Brain microvascular endothelial cell (primary cell): Measurements from ENCODE around the gene DAB1.

Experiments used
- DNase-seq: peaks from one replicate; pipeline ENCODE4 v3.0.0-alpha.2; 2020
- H3K27ac ChIP-seq: fragments of 250-450 bp; sonication (Bioruptor Pico); 2 replicates; pipeline ENCODE4 v1.5.1; 2020; ENCODE audit warnings: mild to moderate bottlenecking, moderate library complexity
- H3K27me3 ChIP-seq: fragments of 250-450 bp; sonication (Bioruptor Pico); replicated peaks from 2 replicates; pipeline ENCODE4 v1.5.1; 2020; ENCODE audit warnings: mild to moderate bottlenecking
- H3K36me3 ChIP-seq: fragments of 250-450 bp; sonication (Bioruptor Pico); replicated peaks from 2 replicates; pipeline ENCODE4 v1.5.1; 2020; ENCODE audit warnings: mild to moderate bottlenecking
- H3K4me3 ChIP-seq: 2 replicates; pipeline ENCODE4 v1.5.1; 2011; ENCODE audit warnings: low read depth, mild to moderate bottlenecking, control low read depth, low read length, moderate library complexity
- CTCF ChIP-seq: IDR thresholded peaks from 2 replicates; pipeline ENCODE4 v1.5.1; 2011; ENCODE audit warnings: low read depth, mild to moderate bottlenecking, moderate library complexity, low read length, control low read depth, inconsistent platforms; ENCODE audit errors: missing control alignments
- in situ Hi-C: cut with HindIII; loops from 2 replicates; pipeline ENCODE4 v1.10.0; 2017; ENCODE audit warnings: low sequenced_read_pairs, low pct_ligation_motif_present

Gene DAB1

GRCh38 chr1:57133686-57134085, 290.2 kb downstream of the DAB1 start:
- no peak for TF ChIP-seq CTCF

DNA sequence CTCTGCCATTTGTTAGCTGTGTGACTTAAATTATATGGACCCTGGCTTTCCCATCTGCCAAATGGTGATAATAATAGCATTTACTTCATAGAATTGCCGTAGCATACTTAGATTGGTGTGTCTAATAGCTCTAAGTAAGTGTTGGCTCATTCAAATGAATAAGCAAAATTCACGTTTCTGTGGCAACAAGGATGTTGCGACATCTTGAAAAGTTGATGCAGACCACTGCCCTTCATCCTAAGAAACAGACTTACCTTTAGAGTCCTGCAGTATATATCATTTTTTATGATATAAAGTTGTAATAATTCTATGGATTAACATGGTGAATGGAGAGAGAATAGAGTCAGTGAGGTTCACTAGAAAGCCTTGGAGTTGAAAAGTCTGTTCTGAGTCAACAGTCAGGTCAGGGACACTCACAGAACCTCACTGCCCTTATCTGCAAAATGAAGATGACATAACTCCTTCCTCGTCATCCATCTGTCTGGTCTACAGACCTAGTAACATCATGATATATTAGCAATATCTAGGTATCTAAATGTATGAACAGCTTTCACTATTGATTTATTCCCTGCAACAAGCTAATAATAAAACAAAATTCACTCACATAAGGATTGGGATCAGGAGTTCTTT, 290.8 kb downstream of the DAB1 start:
- H3K27me3 ChIP-seq = no peaks in the 10 kb centered on the region
- in situ Hi-C loops = no loop called here
- no peaks in the 10 kb centered on the region for H3K36me3 ChIP-seq
- no peak overlapping the region for H3K4me3 ChIP-seq
- DNase-seq = peak; percentile 38
- no peak for TF ChIP-seq CTCF
- peak overlapping the region; percentile 55 for H3K27ac ChIP-seq

More at GRCh38 chr1:57133686-57134085, 290.2 kb downstream of the DAB1 start:
- in situ Hi-C loops = no loop called here
- H3K4me3 ChIP-seq = no peak overlapping the region
- H3K36me3 ChIP-seq = no peaks in the 10 kb centered on the region
- H3K27ac ChIP-seq = peak overlapping the region; percentile 55
- DNase-seq = peak; percentile 25
- no peaks in the 10 kb centered on the region for H3K27me3 ChIP-seq

GRCh38 chr1:57131701-57132394, 292.0 kb downstream of the DAB1 start:
- Histone ChIP-seq H3K27me3 (no peaks in the 10 kb centered on the region), H3K27ac (no peak overlapping the region), H3K36me3 (no peaks in the 10 kb centered on the region), H3K4me3 (no peak overlapping the region)
- no peak for DNase-seq
- in situ Hi-C loops = no loop called here
- no peak for TF ChIP-seq CTCF

- in situ Hi-C loops = no loop called here
- no peak overlapping the region for H3K27ac ChIP-seq
- TF ChIP-seq CTCF = no peak
These were observed 292.6 kb downstream of the DAB1 start for GRCh38 chr1:57131257-57131656.

DNA sequence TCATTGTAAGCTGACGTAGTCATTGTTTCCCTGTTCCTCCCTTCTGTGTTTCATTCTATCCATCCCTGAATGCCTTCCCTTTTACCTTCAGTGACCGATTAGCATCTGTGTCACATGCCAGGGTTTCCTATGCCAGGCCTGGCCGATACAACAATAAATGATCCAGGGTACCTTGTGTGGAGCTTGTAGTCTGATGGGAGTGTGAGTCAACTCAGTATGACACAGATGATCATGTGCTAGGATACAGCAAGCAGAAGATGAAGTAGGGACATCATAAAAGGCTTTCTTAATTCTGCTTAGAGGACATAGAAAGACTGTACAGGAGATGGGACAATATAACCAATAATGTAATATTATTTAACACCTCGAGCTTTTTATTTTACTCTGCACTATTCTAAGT, 294.0 kb downstream of the DAB1 start:
- no peak overlapping the region for H3K27ac ChIP-seq
- no peaks in the 10 kb centered on the region for H3K27me3 ChIP-seq
- no peaks in the 10 kb centered on the region for H3K36me3 ChIP-seq
- DNase-seq = no peak
- TF ChIP-seq CTCF = no peak
- H3K4me3 ChIP-seq = no peak overlapping the region
- in situ Hi-C loops = no loop called here

More at GRCh38 chr1:57131257-57131656, 292.6 kb downstream of the DAB1 start:
- Histone ChIP-seq H3K4me3 (no peak overlapping the region), H3K27me3 (no peaks in the 10 kb centered on the region), H3K36me3 (no peaks in the 10 kb centered on the region)
- DNase-seq = no peak
